Measurements from ENCODE around the gene MMP17. TPM values are rescaled to one million over a fixed set of nuclear protein-coding genes. Genes with fewer than 3 reads are reported as not detected.

MMP17 gene
- 1 to 10 TPM; 2.7 to 5.2 TPM for total RNA-seq
- polyA plus RNA-seq (ENCODE audit: insufficient read length in 6 of 6) = 1 to 10 TPM; 2.0 to 4.5 (median 3.3) TPM
- long read RNA-seq, donor 1, partial matches to known transcripts = 0 of 2 reads
- long read RNA-seq, donor 1, other reads (novel, unspliced or antisense) = 0 of 2 reads
- long read RNA-seq, donor 2, partial matches to known transcripts = 0 of 1 reads
- long read RNA-seq, donor 2, other reads (novel, unspliced or antisense) = 0 of 1 reads
- long read RNA-seq, donor 3, partial matches to known transcripts = 0 of 1 reads
- long read RNA-seq, donor 3, other reads (novel, unspliced or antisense) = 0 of 1 reads
- long read RNA-seq, donor 4, partial matches to known transcripts = 0 of 2 reads
- long read RNA-seq, donor 4, other reads (novel, unspliced or antisense) = 2 of 2 reads
- long read RNA-seq, donor 5, partial matches to known transcripts = 0 of 1 reads
- long read RNA-seq, donor 5, other reads (novel, unspliced or antisense) = 0 of 1 reads
- long read RNA-seq, donor 6, partial matches to known transcripts = 0 of 1 reads
- long read RNA-seq, donor 6, other reads (novel, unspliced or antisense) = 0 of 1 reads
- long read RNA-seq, donor 7 = 0 reads
- long read RNA-seq, donor 8, partial matches to known transcripts = 0 of 1 reads
- long read RNA-seq, donor 8, other reads (novel, unspliced or antisense) = 0 of 1 reads
- long read RNA-seq, donor 9 = 0 reads
- long read RNA-seq, donor 10 = 0 reads
- long read RNA-seq, donor 11, transcript MMP17-205 (2 exons, 633 nt) = major isoform, 9 of 31 reads
- long read RNA-seq, donor 11, partial matches to known transcripts = 17 of 31 reads
- long read RNA-seq, donor 11, other reads (novel, unspliced or antisense) = 0 of 31 reads
- long read RNA-seq, donor 12, partial matches to known transcripts = 0 of 1 reads
- long read RNA-seq, donor 12, other reads (novel, unspliced or antisense) = 0 of 1 reads

DNA sequence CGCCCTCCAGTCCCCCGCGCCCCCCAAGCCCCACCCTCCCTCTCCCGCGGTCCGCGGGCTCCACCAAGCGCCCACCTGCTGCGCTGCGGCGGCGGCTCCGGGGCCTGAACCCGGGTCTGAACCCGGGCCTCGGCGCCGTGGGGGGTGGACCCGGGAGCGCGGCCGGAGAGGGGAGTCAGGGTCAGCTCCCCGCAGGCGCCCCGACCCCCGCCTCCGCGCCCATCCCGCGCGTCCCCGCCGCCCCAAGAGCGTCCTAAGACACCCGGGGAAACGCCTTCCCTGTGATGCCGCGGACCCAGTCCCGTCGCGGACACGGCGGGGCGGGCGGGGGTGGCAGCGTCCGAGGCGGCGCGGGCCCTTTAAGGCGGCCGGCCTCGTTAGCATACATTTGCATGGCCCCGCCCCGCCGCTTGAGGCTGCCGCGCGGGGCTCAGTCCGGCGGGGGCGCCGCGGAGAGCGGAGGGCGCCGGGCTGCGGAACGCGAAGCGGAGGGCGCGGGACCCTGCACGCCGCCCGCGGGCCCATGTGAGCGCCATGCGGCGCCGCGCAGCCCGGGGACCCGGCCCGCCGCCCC lies at the start of gene MMP17:
TSS of gene MMP17 (plus strand) at position 433 of the 574 bp plus-strand sequence. CDS start at position 535, 102 bp downstream.
- H3K27me3 ChIP-seq = peaks cover 41 to 76% of the 10 kb centered on the region in 2 donors
- ATAC-seq = peak; percentile 5
- H3K36me3 ChIP-seq = no peaks in the 10 kb centered on the region
- peak in 2 of 4 donors; percentile 46 to 87 for DNase-seq
- TF ChIP-seq, protein P1, sequence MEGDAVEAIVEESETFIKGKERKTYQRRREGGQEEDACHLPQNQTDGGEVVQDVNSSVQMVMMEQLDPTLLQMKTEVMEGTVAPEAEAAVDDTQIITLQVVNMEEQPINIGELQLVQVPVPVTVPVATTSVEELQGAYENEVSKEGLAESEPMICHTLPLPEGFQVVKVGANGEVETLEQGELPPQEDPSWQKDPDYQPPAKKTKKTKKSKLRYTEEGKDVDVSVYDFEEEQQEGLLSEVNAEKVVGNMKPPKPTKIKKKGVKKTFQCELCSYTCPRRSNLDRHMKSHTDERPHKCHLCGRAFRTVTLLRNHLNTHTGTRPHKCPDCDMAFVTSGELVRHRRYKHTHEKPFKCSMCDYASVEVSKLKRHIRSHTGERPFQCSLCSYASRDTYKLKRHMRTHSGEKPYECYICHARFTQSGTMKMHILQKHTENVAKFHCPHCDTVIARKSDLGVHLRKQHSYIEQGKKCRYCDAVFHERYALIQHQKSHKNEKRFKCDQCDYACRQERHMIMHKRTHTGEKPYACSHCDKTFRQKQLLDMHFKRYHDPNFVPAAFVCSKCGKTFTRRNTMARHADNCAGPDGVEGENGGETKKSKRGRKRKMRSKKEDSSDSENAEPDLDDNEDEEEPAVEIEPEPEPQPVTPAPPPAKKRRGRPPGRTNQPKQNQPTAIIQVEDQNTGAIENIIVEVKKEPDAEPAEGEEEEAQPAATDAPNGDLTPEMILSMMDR (IDR thresholded peaks at IDR 0.05) = no peak
- H3K27ac ChIP-seq = no peak within 1 kb of the TSS
- peak within 1 kb of the TSS; percentile 25 to 57 for H3K4me3 ChIP-seq
- intact Hi-C loops (cut with DNase I) = no loop called here
- H3K4me1 ChIP-seq = peaks cover 23 to 48% of the 10 kb centered on the region in 2 donors
- no peaks in the 10 kb centered on the region for H3K9me3 ChIP-seq

DNA sequence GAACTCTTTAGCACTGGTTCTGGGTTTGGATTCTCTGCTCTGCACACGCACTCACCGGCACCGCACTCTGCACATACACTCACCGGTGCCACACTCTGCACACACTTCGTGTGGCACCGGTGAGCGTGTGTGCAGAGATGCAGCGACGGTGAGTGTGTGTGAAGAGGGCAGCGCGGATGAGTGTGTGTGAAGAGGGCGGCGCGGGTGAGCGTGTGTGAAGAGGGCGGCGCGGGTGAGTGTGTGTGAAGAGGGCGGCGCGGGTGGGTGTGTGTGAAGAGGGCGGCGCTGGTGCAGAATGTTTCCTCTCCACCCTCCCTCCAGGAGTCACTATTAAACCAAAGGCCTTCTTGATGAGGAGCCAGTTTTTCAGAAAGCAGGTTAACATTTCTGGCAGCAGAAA lies 49.2 kb upstream of the MMP17 start:
- TF ChIP-seq, protein P1 (IDR thresholded peaks at IDR 0.05) = no peak
- H3K27me3 ChIP-seq = no peaks in the 10 kb centered on the region
- H3K27ac ChIP-seq = no peak overlapping the region
- H3K4me3 ChIP-seq = no peak overlapping the region
- no peaks in the 10 kb centered on the region for H3K9me3 ChIP-seq
- peaks cover 0 to 72% of the 10 kb centered on the region in 2 donors for H3K36me3 ChIP-seq
- ATAC-seq = no peak
- no peaks in the 10 kb centered on the region for H3K4me1 ChIP-seq
- intact Hi-C loops (cut with DNase I) = no loop called here
- DNase-seq = no peak

DNA sequence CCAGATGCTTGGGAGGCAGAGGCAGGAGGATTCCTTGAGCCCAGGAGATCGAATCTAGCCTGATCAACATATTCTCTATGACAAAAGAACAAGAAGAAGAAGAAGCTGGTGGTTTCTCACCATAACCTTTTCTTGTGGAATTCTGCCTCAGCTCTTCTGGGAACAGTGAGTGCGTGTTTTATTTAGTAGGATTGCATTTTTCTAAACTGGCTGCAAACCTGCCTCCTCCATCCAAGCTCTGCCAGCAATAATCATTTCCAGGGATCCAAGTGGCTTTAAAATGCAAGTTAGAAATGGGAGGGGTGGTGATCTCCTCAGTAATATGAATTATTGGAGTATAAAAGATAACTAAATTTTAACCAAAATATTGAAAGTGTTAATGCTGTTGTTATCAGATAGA lies 46.1 kb upstream of the MMP17 start:
- TF ChIP-seq, protein P1 (IDR thresholded peaks at IDR 0.05) = no peak
- Histone ChIP-seq H3K27ac (no peak overlapping the region), H3K36me3 (peaks cover 0 to 90% of the 10 kb centered on the region in 2 donors), H3K9me3 (no peaks in the 10 kb centered on the region), H3K4me1 (no peaks in the 10 kb centered on the region), H3K4me3 (no peak overlapping the region), H3K27me3 (no peaks in the 10 kb centered on the region)
- intact Hi-C loops (cut with DNase I) = no loop called here
- ATAC-seq = no peak
- no peak for DNase-seq

DNA sequence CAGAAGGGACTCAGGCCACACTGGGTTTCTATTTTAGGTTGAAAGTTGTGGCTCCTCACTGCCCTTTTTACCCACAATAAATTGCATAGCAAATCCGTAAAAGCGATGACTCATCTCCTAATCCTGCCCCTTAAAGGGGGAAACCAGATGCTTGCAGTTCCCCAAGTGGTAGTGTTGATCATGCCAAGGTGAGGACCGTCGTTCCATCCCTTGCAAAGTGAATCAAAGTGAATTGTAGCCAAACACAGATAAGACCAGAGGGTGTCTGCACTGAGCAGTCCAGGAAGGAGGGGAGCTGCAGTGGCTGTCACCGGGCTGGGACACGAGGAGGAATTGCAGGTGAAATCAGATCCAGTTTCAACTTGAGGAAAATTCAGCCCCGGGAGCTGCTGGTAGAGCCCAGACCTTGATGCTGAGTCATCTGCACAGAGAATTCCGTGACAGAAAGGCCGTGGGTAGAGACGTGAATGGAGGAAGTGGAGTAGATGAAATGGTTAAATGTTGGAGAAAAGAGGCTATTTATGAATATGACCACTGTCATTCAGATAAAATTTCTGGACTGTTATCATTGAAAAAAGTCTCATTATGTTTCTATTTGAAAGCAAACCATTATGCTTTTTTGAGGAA lies 44.2 kb upstream of the MMP17 start:
- TF ChIP-seq, protein P1 (IDR thresholded peaks at IDR 0.05) = no peak
- H3K9me3 ChIP-seq = no peaks in the 10 kb centered on the region
- no peak overlapping the region for H3K27ac ChIP-seq
- no peaks in the 10 kb centered on the region for H3K27me3 ChIP-seq
- peaks cover 0 to 91% of the 10 kb centered on the region in 2 donors for H3K36me3 ChIP-seq
- ATAC-seq = no peak
- intact Hi-C loops (cut with DNase I) = no loop called here
- H3K4me3 ChIP-seq = no peak overlapping the region
- no peaks in the 10 kb centered on the region for H3K4me1 ChIP-seq
- DNase-seq = no peak

All from left lung (tissue), 14 donors.